ENCODE measurements around the gene TTLL9.

DNA sequence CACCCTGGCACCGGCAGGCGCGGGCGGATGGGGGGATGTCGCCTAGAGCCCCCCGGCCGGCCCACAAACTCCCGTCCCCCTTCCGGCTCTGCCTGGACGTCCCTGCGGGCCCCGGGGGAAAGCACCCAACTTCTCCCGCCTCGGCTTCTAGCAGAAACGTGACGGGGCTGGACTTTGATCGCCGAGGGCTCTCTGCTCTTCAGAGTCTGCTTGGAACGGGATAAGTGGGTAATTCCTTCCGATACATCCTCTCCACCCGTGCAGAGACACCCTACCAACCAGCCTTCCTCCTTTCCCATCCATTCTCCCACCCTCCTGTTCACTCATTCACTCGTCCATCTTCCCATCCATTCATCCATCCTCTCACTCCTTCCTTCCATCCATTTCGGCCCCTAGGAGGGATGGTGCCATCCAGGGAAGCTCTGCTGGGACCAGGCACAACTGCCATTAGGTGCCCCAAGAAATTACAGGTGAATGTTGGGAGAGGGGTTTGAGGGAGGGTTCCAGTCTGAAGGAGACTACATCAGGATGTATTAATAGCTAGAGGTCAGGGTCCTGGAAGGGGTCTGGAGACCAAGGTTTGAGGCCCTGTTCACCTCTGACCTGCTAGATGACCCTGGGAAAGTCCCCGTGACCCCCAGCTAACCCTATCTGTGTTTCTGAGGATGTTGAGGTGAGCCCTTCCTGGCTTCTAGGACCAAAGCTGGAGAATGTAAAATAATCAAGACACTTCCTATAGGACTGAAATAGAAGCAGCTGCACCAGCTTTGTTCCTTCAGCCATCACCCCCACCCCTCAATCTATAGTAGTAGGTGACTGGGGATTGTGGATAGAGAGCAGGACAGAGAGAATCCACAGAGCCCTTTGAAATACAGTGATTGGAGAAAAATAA lies 538 bp downstream of the TTLL9 start:
- no peak for TF ChIP-seq CTCF (conservative IDR thresholded peaks at IDR 0.05; ENCODE audit: low read depth, low read length)
- no peak for TF ChIP-seq EZH2 (IDR thresholded peaks at IDR 0.05; ENCODE audit: borderline replicate concordance, low read depth, low read length, poor library complexity, severe bottlenecking)
